IPS DF 4.7 (cell line): ENCODE measurements around the gene MCRIP1.
"Not testable (repeated sequence)": the region's sequence is repeated elsewhere in the genome, so short reads cannot be mapped to it uniquely, and the experiment has no call there.

Source experiments
- DNase-seq: peaks from one replicate; pipeline ENCODE4 v3.0.0-alpha.2; 2013; ENCODE audit warnings: low spot score; ENCODE audit errors: extremely low read depth

MCRIP1 gene

GRCh38 chr17:81841866-81842265 is 8.8 kb upstream of the MCRIP1 start:
- no peak for DNase-seq

GRCh38 chr17:81840826-81841778 is 8.0 kb upstream of the MCRIP1 start:
- no peak for DNase-seq

- DNase-seq, result not testable (repeated sequence)
Measured at GRCh38 chr17:81840059-81840458, 7.0 kb upstream of the MCRIP1 start.

GRCh38 chr17:81839301-81839700 is 6.2 kb upstream of the MCRIP1 start:
- no peak for DNase-seq

GRCh38 chr17:81838753-81839255 is 5.7 kb upstream of the MCRIP1 start:
- no peak for DNase-seq

- no peak for DNase-seq
Measured at GRCh38 chr17:81837641-81838040, 4.5 kb upstream of the MCRIP1 start.

GRCh38 chr17:81834831-81835267 is 1.8 kb upstream of the MCRIP1 start, which contains the start of gene PPP1R27:
TSS of gene PPP1R27 (minus strand) at chr17:81835050. CDS start at chr17:81834953, 97 bp downstream.
- DNase-seq, result no peak

GRCh38 chr17:81833921-81834830 is 1.1 kb upstream of the MCRIP1 start:
- DNase-seq, result no peak

GRCh38 chr17:81832608-81833159 is 407 bp downstream of the MCRIP1 start:
- no peak for DNase-seq

GRCh38 chr17:81831957-81832607 is 1.0 kb downstream of the MCRIP1 start:
- DNase-seq, result no peak

- DNase-seq, result no peak
Measured at GRCh38 chr17:81831563-81831956, 1.5 kb downstream of the MCRIP1 start.

GRCh38 chr17:81829858-81830257 is 3.2 kb downstream of the MCRIP1 start:
- DNase-seq, result no peak

- DNase-seq, result no peak
Measured at GRCh38 chr17:81828656-81829055, 4.4 kb downstream of the MCRIP1 start.

- no peak for DNase-seq
Measured at GRCh38 chr17:81825841-81826466, 7.1 kb downstream of the MCRIP1 start.

GRCh38 chr17:81824595-81824994 is 8.5 kb downstream of the MCRIP1 start:
- DNase-seq, result no peak

GRCh38 chr17:81823820-81824550 is 9.1 kb downstream of the MCRIP1 start:
- DNase-seq, result no peak

GRCh38 chr17:81822996-81823819 is 9.9 kb downstream of the MCRIP1 start:
- no peak for DNase-seq

- DNase-seq, result no peak
Measured at GRCh38 chr17:81822312-81822637, 10.8 kb downstream of the MCRIP1 start.
